HUDEP-2 (cell line): ENCODE measurements around the gene RNF215.
A peak's percentile ranks its signal among the peaks of the same experiment; 100 is the strongest.

Experiments used
- DNase-seq, 76 experiments: peaks; one replicate each; lab custom pipeline; 2025; ENCODE audit not compliant: unreplicated experiment in 76 of 76; lab: John Stamatoyannopoulos, UW

Gene RNF215

GRCh38 chr22:30386960-30387827 lies at the start of gene RNF215:
Gene RNF215, minus strand, starts transcription at chr22:30387411. Its CDS starts 98 bp downstream, at chr22:30387313.
- DNase-seq = peak in 67 of 76 experiments; percentile 16 to 95 (median 64)

GRCh38 chr22:30436196-30436595 lies 49.0 kb upstream of the RNF215 start:
- no peak for DNase-seq

- peak in 27 of 76 experiments; percentile 9 to 72 (median 31) for DNase-seq
These were observed 48.5 kb upstream of the RNF215 start for GRCh38 chr22:30435674-30436126.

GRCh38 chr22:30434843-30435242 lies 47.6 kb upstream of the RNF215 start:
- no peak for DNase-seq

GRCh38 chr22:30433773-30434172 lies 46.6 kb upstream of the RNF215 start:
- DNase-seq = no peak

GRCh38 chr22:30433227-30433626 lies 46.0 kb upstream of the RNF215 start:
- DNase-seq = no peak

- no peak for DNase-seq
These were observed 45.3 kb upstream of the RNF215 start for GRCh38 chr22:30432520-30432919.

- DNase-seq = no peak
These were observed 44.9 kb upstream of the RNF215 start for GRCh38 chr22:30432096-30432495.

- peak in 1 of 76 experiments; percentile 12 for DNase-seq
These were observed 43.7 kb upstream of the RNF215 start for GRCh38 chr22:30430933-30431332.

GRCh38 chr22:30429887-30430286 lies 42.7 kb upstream of the RNF215 start:
- no peak for DNase-seq

- DNase-seq = no peak
These were observed 40.7 kb upstream of the RNF215 start for GRCh38 chr22:30427871-30428270.

- peak; percentile 43 to 97 (median 93) for DNase-seq
These were observed 39.5 kb upstream of the RNF215 start for GRCh38 chr22:30426388-30427353.

GRCh38 chr22:30425616-30426387 lies 38.6 kb upstream of the RNF215 start, which contains the start of gene MTFP1:
Gene MTFP1, plus strand, starts transcription at chr22:30425768. Its CDS starts 112 bp downstream, at chr22:30425880.
- peak in 57 of 76 experiments; percentile 24 to 87 (median 50) for DNase-seq

GRCh38 chr22:30425327-30425615 lies 38.1 kb upstream of the RNF215 start:
- DNase-seq = peak in 1 of 76 experiments; percentile 30

GRCh38 chr22:30424534-30425326 lies 37.5 kb upstream of the RNF215 start:
- DNase-seq = peak in 24 of 76 experiments; percentile 19 to 75 (median 48)

- peak; percentile 41 to 99 (median 98) for DNase-seq
These were observed 36.8 kb upstream of the RNF215 start for GRCh38 chr22:30423959-30424533.

GRCh38 chr22:30423301-30423958 lies 36.2 kb upstream of the RNF215 start:
- peak in 37 of 76 experiments; percentile 25 to 92 (median 66) for DNase-seq

- peak in 64 of 76 experiments; percentile 21 to 82 (median 52) for DNase-seq
These were observed 35.5 kb upstream of the RNF215 start for GRCh38 chr22:30422481-30423300.
